ENCODE results near the gene PLCL1. TPM values are rescaled to one million over a fixed set of nuclear protein-coding genes. Genes with fewer than 3 reads are reported as not detected.

Gene PLCL1
- total and polyA plus RNA-seq, 2 donors from 2014 or later: 13.6 to 14.7 TPM

GRCh38 chr2:197914778-197915177, 110.4 kb downstream of the PLCL1 start:
- Histone ChIP-seq H3K9me3 (ENCODE audit: control insufficient read depth in 2 of 3, insufficient read depth in 1 of 3, low read length in 3 of 3) (no peaks in the 10 kb centered on the region), H3K4me1 (ENCODE audit: control insufficient read depth in 2 of 3, insufficient read depth in 2 of 3, low read depth in 1 of 3, low read length in 3 of 3) (peaks cover 0 to 12% (median 8%) of the 10 kb centered on the region in 3 donors), H3K27ac (ENCODE audit: low read depth in 2 of 2, low read length in 2 of 2) (no peak overlapping the region), H3K9ac (ENCODE audit: low read length in 3 of 3) (no peak overlapping the region), H3K36me3 (ENCODE audit: control insufficient read depth in 2 of 3, insufficient read depth in 3 of 3, low read length in 3 of 3) (no peaks in the 10 kb centered on the region), H3K4me3 (ENCODE audit: low read length in 3 of 3) (no peak overlapping the region), H3K27me3 (ENCODE audit: control insufficient read depth, insufficient read depth, low read length) (no peaks in the 10 kb centered on the region)
- intact Hi-C loops (cut with DNase I): no loop called here
- FAIRE-seq (no peak), DNase-seq (no peak)
- TF ChIP-seq, protein P1, sequence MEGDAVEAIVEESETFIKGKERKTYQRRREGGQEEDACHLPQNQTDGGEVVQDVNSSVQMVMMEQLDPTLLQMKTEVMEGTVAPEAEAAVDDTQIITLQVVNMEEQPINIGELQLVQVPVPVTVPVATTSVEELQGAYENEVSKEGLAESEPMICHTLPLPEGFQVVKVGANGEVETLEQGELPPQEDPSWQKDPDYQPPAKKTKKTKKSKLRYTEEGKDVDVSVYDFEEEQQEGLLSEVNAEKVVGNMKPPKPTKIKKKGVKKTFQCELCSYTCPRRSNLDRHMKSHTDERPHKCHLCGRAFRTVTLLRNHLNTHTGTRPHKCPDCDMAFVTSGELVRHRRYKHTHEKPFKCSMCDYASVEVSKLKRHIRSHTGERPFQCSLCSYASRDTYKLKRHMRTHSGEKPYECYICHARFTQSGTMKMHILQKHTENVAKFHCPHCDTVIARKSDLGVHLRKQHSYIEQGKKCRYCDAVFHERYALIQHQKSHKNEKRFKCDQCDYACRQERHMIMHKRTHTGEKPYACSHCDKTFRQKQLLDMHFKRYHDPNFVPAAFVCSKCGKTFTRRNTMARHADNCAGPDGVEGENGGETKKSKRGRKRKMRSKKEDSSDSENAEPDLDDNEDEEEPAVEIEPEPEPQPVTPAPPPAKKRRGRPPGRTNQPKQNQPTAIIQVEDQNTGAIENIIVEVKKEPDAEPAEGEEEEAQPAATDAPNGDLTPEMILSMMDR (IDR thresholded peaks at IDR 0.05; ENCODE audit: borderline replicate concordance, extremely low read depth, insufficient read depth): no peak

GRCh38 chr2:197915548-197916265, 111.3 kb downstream of the PLCL1 start:
- Histone ChIP-seq H3K36me3 (ENCODE audit: control insufficient read depth in 2 of 3, insufficient read depth in 3 of 3, low read length in 3 of 3) (no peaks in the 10 kb centered on the region), H3K27ac (ENCODE audit: low read depth in 2 of 2, low read length in 2 of 2) (no peak overlapping the region), H3K27me3 (ENCODE audit: control insufficient read depth, insufficient read depth, low read length) (no peaks in the 10 kb centered on the region), H3K4me3 (ENCODE audit: low read length in 3 of 3) (no peak overlapping the region), H3K4me1 (ENCODE audit: control insufficient read depth in 2 of 3, insufficient read depth in 2 of 3, low read depth in 1 of 3, low read length in 3 of 3) (peaks cover 0 to 12% (median 6%) of the 10 kb centered on the region in 3 donors), H3K9ac (ENCODE audit: low read length in 3 of 3) (no peak overlapping the region), H3K9me3 (ENCODE audit: control insufficient read depth in 2 of 3, insufficient read depth in 1 of 3, low read length in 3 of 3) (no peaks in the 10 kb centered on the region)
- intact Hi-C loops (cut with DNase I): no loop called here
- TF ChIP-seq, protein P1 (IDR thresholded peaks at IDR 0.05; ENCODE audit: borderline replicate concordance, extremely low read depth, insufficient read depth): no peak
- DNase-seq (no peak), FAIRE-seq (no peak)

DNA sequence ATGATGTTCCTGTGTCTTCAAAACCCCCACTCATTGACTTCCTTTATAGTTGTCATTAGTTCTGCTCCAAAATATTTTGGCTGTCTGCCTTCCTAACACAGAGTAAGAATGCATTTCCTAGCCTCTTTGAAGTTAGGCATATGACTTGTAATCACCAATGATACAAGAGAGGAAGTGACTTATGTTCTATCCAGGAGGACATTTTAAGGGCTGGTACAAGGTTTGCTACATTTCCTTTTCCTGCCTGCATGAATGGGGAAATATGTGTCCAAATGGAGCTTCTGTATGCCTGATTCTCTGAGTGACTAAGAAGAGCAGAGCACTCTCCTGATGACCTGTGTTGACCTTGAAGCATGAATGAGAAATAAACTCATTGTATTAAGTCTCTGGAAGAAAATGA, 115.1 kb downstream of the PLCL1 start:
- Histone ChIP-seq H3K27ac (ENCODE audit: low read depth in 2 of 2, low read length in 2 of 2) (no peak overlapping the region), H3K27me3 (ENCODE audit: control insufficient read depth, insufficient read depth, low read length) (no peaks in the 10 kb centered on the region), H3K4me1 (ENCODE audit: control insufficient read depth in 2 of 3, insufficient read depth in 2 of 3, low read depth in 1 of 3, low read length in 3 of 3) (peaks cover 0 to 11% (median 6%) of the 10 kb centered on the region in 3 donors), H3K36me3 (ENCODE audit: control insufficient read depth in 2 of 3, insufficient read depth in 3 of 3, low read length in 3 of 3) (no peaks in the 10 kb centered on the region), H3K9ac (ENCODE audit: low read length in 3 of 3) (no peak overlapping the region), H3K9me3 (ENCODE audit: control insufficient read depth in 2 of 3, insufficient read depth in 1 of 3, low read length in 3 of 3) (no peaks in the 10 kb centered on the region), H3K4me3 (ENCODE audit: low read length in 3 of 3) (no peak overlapping the region)
- intact Hi-C loops (cut with DNase I): no loop called here
- TF ChIP-seq, protein P1 (IDR thresholded peaks at IDR 0.05; ENCODE audit: borderline replicate concordance, extremely low read depth, insufficient read depth): no peak
- DNase-seq: no peak
- no peak for FAIRE-seq

Measured in kidney (tissue), 14 donors.